Measurements from ENCODE around the gene THSD4. TPM values are rescaled to one million over a fixed set of nuclear protein-coding genes. Genes with fewer than 3 reads are reported as not detected.
"Not testable (repeated sequence)": the region's sequence is repeated elsewhere in the genome, so short reads cannot be mapped to it uniquely, and the experiment has no call there.

The THSD4 gene
- total RNA-seq, 2 experiments from 2014 or later, result 0.08 TPM; not detected in 1

DNA sequence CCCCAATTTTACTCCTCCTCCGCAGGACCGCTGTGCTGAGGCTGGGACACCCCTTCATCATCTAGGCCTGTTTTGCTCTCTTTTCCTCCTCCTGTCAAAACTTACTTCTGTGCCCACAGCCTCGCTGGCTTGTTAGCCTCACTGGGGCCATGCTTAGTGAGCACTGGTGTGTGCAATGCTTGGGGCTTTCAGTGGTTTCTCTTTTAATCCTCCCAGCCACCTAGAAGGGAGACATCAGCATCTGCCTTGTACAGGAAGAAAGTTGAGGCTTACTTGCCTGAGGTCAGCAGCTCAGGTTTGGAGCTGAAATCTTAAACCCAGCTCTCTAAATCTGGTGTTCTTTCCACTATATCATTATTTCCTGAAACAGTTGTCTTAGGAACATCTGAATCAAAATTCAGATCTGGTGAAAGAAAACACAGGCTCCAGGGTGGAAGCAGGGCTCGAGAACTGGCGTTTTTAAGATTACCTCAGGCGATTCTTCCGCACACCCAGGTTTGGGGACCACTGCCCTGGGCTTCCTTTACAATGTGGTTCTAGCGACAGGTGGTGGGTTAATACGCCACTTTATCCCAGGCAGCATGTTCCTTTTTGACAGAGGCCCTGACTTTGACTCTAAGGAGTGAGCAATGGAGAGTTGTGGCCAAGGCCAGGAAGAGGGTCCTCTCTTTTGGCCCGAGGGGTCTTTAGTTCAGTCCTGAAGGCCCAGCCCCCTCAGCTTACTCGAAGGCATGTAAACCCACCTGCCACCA is 3.8 kb downstream of the THSD4 start:
- DNase-seq, result no peak
- H3K27ac Mint-ChIP-seq, result no peak overlapping the region
- H3K4me1 Mint-ChIP-seq, result peaks cover 10% of the 10 kb centered on the region
- H3K36me3 Mint-ChIP-seq (ENCODE audit: low read depth), result no peaks in the 10 kb centered on the region
- ChIA-PET CTCF (no interaction called here), POLR2A (no interaction called here)
- no peak overlapping the region for H3K4me3 Mint-ChIP-seq
- no peaks in the 10 kb centered on the region for H3K9me3 Mint-ChIP-seq
- peaks cover 38% of the 10 kb centered on the region for H3K27me3 Mint-ChIP-seq

DNA sequence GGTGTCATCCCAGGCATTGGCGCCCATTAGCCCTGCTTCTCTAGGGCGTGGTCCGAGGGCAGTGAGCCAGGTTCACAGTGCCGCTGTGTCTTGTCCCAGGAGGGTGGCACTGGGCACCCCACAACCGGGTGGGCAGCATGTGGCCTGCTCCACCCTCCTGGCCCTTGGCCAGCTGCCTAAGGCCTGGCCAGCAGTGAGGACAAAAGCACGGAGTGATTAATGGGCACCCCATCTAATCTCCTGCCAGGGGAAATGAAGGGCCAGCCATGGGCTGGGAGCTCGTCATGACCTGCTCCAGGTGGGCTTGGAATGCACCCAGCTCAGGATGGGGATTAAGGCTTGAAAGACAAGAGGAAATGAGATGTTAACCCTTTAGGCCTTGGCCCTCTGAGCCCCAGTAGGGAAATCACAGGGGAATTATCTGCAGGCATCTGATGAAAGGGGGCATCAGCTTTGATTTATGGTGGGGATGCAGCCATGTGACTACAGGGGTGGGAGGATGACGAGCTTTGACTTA is 5.2 kb downstream of the THSD4 start:
- no peak overlapping the region for H3K27ac Mint-ChIP-seq
- ChIA-PET CTCF (interaction anchor here (1.9 kb wide), 1 partner anchor 320 kb away, joined by 5 read pairs; no protein-coding TSS in a partner anchor), POLR2A (no interaction called here)
- H3K4me1 Mint-ChIP-seq, result peaks cover 5% of the 10 kb centered on the region
- no peak overlapping the region for H3K4me3 Mint-ChIP-seq
- no peaks in the 10 kb centered on the region for H3K36me3 Mint-ChIP-seq (ENCODE audit: low read depth)
- no peaks in the 10 kb centered on the region for H3K9me3 Mint-ChIP-seq
- no peak for DNase-seq
- H3K27me3 Mint-ChIP-seq, result peaks cover 31% of the 10 kb centered on the region

DNA sequence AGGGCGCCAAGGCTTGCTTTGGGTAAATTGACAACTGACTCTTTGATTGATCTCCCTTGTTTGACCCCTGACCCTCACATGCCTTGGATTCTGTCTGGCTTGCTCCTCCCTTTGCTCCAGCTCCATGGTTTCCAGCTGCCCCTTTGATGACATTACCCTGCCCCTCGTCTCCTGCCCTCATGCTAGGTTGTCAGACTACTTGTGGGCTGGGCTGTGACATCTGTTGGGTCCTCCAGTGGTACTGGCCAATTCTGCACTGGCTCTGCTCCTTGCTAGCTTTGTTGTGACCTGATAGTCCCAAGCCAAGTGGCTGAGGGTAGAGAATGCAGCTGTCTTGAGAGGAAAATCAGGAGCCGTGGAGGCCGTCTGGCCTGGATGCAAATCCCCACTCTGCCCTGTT is 6.2 kb downstream of the THSD4 start:
- ChIA-PET POLR2A (no interaction called here), CTCF (interaction anchor here (1.9 kb wide), 1 partner anchor 319 kb away, joined by 5 read pairs; no protein-coding TSS in a partner anchor)
- no peak overlapping the region for H3K4me3 Mint-ChIP-seq
- no peak for DNase-seq
- no peaks in the 10 kb centered on the region for H3K36me3 Mint-ChIP-seq (ENCODE audit: low read depth)
- H3K4me1 Mint-ChIP-seq, result peaks cover 1% of the 10 kb centered on the region
- H3K27me3 Mint-ChIP-seq, result peaks cover 26% of the 10 kb centered on the region
- no peaks in the 10 kb centered on the region for H3K9me3 Mint-ChIP-seq
- H3K27ac Mint-ChIP-seq, result no peak overlapping the region

DNA sequence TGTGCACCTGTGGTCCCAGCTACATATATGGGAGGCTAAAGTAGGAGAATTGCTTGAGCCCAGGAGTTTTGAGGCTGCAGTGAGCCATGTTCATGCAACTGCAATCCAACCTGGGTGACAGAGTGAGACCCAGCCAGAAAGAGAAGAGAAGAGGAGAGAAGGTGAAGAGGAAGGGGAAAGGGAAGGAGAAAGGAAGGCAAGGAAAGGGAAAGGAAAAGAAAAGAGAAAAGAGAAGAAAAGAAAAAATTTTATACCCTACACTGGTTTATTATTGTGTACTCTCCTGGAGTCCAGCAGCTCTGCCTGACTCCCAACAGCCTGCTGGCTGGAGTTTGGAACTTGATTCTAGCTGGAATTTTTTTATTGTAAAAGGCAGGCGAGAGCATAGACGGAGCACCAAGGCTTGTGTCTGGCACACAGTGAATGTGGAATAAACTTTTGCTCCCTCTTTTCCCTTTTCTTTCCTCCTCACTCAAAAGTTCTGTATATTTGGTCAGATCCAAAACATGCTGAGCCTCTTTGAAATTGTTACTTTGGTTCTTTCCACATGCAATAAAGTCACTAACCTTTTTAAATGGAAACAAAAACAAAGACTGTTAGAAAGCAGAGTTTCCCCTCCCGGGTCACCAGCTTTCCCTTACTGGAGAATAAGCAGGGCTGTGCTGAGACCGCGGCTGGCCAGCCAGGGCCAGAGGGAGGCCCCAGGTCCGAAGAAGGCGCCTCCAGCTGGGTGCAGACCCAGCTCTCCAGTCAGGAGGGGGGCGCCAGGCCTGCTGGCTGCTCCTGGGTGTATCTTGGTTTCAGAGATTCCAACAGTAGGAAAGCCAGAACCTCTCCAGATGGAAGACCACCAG is 9.9 kb downstream of the THSD4 start:
- Mint-ChIP-seq H3K27me3 (no peaks in the 10 kb centered on the region), H3K4me1 (no peaks in the 10 kb centered on the region), H3K36me3 (ENCODE audit: low read depth) (no peaks in the 10 kb centered on the region), H3K27ac (no peak overlapping the region), H3K4me3 (no peak overlapping the region), H3K9me3 (no peaks in the 10 kb centered on the region)
- ChIA-PET CTCF (no interaction called here), POLR2A (no interaction called here)
- no peak for DNase-seq

DNA sequence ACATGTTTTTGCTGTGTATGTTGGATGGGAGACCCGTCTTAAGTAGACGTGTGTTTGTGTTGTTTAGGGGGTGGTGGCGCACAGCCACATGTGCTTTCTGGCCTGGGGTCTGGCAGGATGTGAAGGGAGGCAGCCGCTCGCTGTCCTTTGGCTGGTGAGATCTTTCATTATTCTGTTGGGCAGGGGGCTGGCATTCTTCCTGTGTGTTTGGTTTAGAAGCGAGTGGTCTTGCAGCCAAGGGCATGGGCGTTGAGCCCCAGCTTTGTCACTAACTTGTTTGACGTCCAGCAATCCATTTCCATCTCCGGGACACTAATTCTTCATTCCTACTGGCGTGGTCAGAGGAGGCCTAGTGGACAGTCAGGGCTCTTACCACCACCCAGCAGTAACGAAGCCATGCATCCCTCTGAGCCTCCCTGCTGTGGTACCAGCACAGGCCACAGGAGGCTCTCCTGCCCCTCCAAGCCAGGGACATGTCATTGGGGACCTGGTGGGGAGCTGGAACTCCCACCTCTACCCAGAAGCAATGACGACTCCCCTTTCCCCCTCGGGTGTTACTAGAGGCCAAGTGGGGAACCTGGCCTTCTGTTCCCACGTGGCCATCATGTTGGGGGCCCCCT is 10.7 kb downstream of the THSD4 start:
- no peaks in the 10 kb centered on the region for H3K36me3 Mint-ChIP-seq (ENCODE audit: low read depth)
- no peak for DNase-seq
- no peaks in the 10 kb centered on the region for H3K9me3 Mint-ChIP-seq
- ChIA-PET CTCF (no interaction called here), POLR2A (no interaction called here)
- H3K4me3 Mint-ChIP-seq, result no peak overlapping the region
- no peaks in the 10 kb centered on the region for H3K27me3 Mint-ChIP-seq
- H3K27ac Mint-ChIP-seq, result no peak overlapping the region
- no peaks in the 10 kb centered on the region for H3K4me1 Mint-ChIP-seq

DNA sequence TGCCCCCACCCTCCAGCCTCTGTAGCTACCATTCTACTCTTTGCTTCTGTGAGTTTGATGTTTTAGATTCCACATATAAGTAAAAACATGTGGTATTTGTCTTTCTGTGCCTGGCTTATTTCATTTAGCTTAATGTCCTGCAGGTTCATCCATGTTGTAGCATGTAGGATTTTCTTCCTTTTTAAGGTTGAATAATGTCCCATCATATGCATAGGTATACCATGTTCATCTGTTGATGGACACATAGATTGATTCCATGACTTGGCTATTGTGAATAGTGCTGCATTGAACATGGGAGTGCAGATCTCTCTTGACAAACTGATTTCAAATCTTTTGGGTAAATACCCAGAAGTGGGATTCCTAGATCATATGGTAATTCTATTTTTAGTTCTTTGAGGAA is 11.8 kb downstream of the THSD4 start:
- Mint-ChIP-seq H3K4me3 (no peak overlapping the region), H3K9me3 (no peaks in the 10 kb centered on the region), H3K36me3 (ENCODE audit: low read depth) (no peaks in the 10 kb centered on the region), H3K27me3 (no peaks in the 10 kb centered on the region), H3K4me1 (no peaks in the 10 kb centered on the region), H3K27ac (no peak overlapping the region)
- no peak for DNase-seq
- POLR2A ChIA-PET, result no interaction called here
- CTCF ChIA-PET, result no interaction called here

DNA sequence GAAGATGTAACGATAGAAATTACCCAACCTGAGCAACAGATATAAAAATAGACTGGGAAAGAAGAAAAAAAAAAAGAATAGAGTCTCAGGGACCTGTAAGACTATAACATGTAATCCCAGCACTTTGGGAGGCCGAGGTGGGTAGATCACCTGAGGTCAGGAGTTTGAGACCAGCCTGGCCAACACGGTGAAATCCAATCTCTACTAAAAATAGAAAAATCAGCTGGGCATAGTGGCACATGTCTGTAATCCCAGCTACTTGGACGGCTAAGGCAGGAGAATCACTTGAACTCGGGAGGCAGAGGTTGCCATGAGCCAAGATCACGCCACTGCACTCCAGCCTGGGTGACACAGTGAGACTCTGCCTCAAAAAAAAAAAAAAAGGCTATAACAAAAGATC is 12.9 kb downstream of the THSD4 start:
- CTCF ChIA-PET; H3K4me1 Mint-ChIP-seq; POLR2A ChIA-PET; H3K9me3 Mint-ChIP-seq; H3K36me3 Mint-ChIP-seq (ENCODE audit: low read depth); H3K27me3 Mint-ChIP-seq; DNase-seq; H3K27ac Mint-ChIP-seq; H3K4me3 Mint-ChIP-seq: not testable (repeated sequence)

DNA sequence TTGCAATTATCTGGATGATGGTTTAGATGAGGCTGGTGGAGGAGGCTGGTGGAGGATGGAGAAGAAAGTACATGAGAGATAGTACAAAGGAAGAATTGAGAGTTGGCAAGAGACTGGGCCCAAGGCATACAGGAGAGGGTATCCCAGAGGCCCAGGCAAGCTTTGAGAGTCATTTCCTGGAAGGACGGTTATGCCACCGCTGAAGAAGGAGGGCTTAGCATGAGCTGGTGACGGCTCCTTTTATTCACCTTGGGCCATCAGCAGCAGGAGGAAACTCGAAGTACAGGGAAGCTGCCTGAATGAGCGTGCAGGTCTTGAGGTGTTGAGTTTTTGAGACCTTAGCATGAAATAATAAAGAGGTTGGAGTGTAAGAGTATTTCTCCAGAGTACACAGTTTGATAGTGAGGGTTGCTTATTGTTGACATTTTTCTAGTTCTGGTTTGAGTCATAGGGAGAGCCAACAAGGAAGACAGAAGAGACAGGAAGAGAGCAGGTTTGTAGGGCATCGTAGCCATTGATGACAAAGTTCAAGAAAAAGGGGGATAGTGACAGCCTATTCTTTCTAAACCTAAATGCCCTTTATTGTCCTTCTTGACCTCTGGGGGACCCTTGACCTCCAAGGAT is 13.8 kb downstream of the THSD4 start:
- H3K4me1 Mint-ChIP-seq, result no peaks in the 10 kb centered on the region
- no peaks in the 10 kb centered on the region for H3K9me3 Mint-ChIP-seq
- POLR2A ChIA-PET, result no interaction called here
- no peaks in the 10 kb centered on the region for H3K27me3 Mint-ChIP-seq
- no peak overlapping the region for H3K4me3 Mint-ChIP-seq
- CTCF ChIA-PET, result no interaction called here
- no peak for DNase-seq
- H3K27ac Mint-ChIP-seq, result no peak overlapping the region
- no peaks in the 10 kb centered on the region for H3K36me3 Mint-ChIP-seq (ENCODE audit: low read depth)

DNA sequence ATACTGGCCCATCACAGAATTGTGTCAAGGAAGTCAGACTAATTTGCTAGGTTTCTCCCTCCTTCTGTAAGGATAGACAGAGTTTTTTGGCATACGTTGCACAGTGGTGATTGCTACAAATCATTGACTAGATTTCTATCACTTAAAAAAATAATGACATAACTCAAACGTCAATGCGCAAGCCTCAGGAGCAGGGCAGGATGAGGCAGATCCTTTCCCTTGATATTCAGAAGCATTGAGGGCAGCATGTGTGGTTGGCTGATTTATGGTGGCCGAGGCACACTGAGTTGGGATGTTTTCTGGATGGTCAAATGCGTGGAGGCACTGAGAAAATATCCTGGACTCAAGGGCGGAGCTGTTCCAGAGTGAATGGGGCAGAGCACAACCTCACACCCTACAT is 14.4 kb downstream of the THSD4 start:
- Mint-ChIP-seq H3K27ac (no peak overlapping the region), H3K4me3 (no peak overlapping the region), H3K36me3 (ENCODE audit: low read depth) (no peaks in the 10 kb centered on the region), H3K4me1 (no peaks in the 10 kb centered on the region), H3K9me3 (no peaks in the 10 kb centered on the region), H3K27me3 (no peaks in the 10 kb centered on the region)
- no peak for DNase-seq
- ChIA-PET CTCF (no interaction called here), POLR2A (no interaction called here)

DNA sequence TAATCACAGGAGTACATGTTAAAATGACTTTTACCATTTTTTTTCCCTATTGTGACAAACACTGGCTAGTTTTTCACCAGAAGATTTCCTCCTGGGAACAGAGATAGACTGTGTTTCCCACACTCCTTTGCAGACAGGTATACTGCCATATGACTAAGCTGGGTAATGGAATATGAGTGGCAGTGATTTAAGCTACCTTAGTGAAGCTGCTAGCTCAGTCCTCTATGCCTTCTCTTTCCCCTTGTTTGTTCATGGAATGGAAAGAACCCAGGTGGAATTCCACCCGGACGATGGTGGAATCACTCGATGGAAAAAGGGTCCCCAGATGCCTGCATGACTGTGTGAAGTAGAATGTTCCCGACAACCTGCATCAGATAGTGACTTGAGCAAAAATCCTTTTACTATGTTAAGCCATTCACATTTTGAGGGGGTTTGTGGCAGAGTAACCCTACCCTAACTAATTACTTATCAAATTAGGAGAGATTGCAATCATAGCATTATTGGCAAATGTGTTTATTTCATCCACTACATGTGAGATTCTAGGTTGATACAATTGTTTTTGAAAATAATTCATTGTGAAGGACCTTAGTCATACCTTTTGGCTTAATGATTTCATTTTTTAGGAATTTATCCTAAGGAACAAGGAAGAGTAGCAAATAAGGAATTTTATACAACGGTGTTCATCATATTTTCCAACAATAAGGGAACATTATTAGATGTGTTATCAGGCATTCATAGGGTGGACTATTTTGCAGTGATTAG is 16.5 kb downstream of the THSD4 start:
- H3K4me1 Mint-ChIP-seq, result no peaks in the 10 kb centered on the region
- no peaks in the 10 kb centered on the region for H3K27me3 Mint-ChIP-seq
- no peaks in the 10 kb centered on the region for H3K36me3 Mint-ChIP-seq (ENCODE audit: low read depth)
- CTCF ChIA-PET, result no interaction called here
- POLR2A ChIA-PET, result no interaction called here
- no peak for DNase-seq
- H3K4me3 Mint-ChIP-seq, result no peak overlapping the region
- H3K27ac Mint-ChIP-seq, result no peak overlapping the region
- H3K9me3 Mint-ChIP-seq, result peaks cover 2% of the 10 kb centered on the region

DNA sequence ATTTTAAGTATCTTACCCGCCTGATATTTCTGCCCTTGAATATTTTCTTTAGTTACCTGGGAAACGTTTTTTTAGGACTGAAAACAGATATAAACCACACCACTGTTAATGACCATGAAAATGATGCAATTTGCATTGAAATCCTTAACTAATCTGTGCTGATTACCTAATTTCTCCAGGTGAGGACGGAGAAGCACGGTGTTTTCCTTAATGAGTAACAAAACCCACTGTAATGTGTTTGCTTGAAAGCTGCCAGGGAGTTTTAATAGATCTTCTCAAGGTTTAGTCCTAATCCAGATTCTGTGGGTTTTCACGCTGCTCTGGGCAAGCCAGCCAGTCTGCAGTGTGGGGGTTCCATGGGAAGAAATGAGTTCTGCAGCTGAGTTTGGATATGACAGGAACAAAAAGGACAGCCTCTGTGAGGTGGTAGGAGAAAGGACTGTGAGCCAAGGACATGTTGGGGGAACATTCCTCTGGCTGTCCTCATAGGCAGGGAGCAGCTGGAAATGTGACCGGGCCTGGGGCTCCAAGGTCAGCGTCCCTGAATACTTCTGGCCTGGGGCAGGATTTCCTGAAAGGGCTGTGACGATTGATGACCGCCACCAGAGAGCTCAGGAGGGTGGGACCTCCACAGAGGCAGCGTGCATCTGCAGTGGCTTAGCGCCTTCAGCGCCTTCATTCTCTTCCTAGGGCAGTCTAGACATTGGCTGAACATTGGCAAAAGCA is 18.6 kb downstream of the THSD4 start:
- ChIA-PET CTCF (no interaction called here), POLR2A (no interaction called here)
- H3K36me3 Mint-ChIP-seq (ENCODE audit: low read depth), result no peaks in the 10 kb centered on the region
- H3K27me3 Mint-ChIP-seq, result no peaks in the 10 kb centered on the region
- H3K4me3 Mint-ChIP-seq, result no peak overlapping the region
- no peaks in the 10 kb centered on the region for H3K4me1 Mint-ChIP-seq
- DNase-seq, result no peak
- peaks cover 2% of the 10 kb centered on the region for H3K9me3 Mint-ChIP-seq
- no peak overlapping the region for H3K27ac Mint-ChIP-seq

DNA sequence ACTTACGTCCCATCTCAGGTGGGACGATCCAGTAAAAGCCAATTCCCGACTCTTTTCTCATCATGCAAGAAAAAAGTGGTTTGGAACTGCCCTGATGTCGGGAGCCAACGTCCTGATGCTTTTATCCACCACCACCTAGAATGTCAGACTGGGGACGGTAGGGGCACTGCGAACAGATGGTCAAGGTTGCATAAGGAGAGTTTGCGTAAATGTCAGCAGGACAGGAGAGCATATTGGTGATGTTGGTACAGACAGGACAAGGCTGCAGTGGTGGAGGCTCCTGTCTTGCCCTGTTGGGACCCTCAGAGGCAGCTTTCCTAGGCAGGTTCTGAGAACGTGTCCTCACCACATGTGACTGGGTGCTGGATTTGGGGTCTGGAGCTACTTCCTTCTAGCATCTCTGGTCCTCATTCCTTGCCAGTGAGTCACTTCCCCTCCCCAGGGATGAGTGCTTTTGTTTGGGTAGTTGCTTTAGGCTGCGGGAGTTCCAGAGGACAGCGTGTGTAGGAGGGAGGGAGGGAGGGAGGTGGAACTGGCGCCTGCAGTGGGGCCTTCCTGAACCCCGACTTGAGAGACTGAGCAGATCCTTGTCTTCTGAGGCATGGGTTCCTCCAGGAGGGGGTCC is 21.0 kb downstream of the THSD4 start:
- ChIA-PET CTCF (no interaction called here), POLR2A (no interaction called here)
- H3K4me1 Mint-ChIP-seq, result no peaks in the 10 kb centered on the region
- no peaks in the 10 kb centered on the region for H3K27me3 Mint-ChIP-seq
- H3K4me3 Mint-ChIP-seq, result no peak overlapping the region
- H3K36me3 Mint-ChIP-seq (ENCODE audit: low read depth), result no peaks in the 10 kb centered on the region
- peaks cover 2% of the 10 kb centered on the region for H3K9me3 Mint-ChIP-seq
- DNase-seq, result no peak
- no peak overlapping the region for H3K27ac Mint-ChIP-seq
